GM19455 (cell line): ENCODE measurements around the gene TMSB10.
"Not testable (repeated sequence)": the region's sequence is repeated elsewhere in the genome, so short reads cannot be mapped to it uniquely, and the experiment has no call there.

Source experiments
- ATAC-seq: cut with Tn5 transposase; IDR thresholded peaks from one replicate; pipeline ENCODE4 v1.9.1; 2021; ENCODE audit not compliant: unreplicated experiment

Gene TMSB10

GRCh38 chr2:84900971-84901370, 4.5 kb upstream of the TMSB10 start:
- ATAC-seq, result no peak

DNA sequence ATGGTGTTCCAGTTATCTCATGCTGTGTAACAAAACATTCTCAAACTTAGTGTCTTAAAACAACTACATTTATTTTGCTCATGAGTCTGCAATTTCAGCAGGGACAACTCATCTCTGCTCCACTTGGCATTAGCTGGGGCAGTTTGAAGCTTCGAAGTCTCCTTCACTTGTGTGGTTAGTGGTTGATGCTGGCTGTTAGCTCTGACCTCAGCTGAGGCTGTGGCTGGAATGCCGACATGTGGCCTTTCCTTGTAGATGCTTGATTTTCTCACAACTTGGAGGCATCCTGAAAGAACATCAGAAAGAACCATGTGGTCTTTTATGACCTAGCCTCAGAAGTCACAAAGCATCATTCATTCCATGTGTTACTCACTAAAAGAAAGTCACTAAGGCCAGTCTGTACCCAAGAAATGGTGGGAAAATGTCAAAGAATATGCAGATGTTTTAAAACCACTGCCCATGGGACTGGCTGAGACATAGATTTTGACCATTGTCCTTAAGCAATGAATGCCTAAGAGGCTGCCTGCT, 3.8 kb upstream of the TMSB10 start:
- no peak for ATAC-seq

DNA sequence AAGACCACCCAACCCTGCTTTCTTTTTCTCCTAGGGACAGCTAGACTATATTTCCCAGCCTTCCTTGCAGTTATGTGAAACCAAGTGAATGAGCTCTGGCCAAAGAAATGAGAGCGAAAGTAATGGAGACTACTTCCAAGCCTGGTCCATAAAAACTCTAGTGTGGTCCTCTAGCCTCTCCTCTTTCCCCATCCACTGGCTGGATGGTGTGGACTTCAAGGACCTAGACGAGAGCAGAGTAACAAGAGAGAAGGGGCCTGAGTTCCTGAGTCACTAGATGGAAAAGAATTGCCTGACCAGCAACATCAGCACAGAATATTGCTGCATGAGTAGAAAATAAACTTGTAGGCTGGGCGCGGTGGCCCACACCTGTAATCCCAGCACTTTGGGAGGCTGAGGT, 2.9 kb upstream of the TMSB10 start:
- no peak for ATAC-seq

DNA sequence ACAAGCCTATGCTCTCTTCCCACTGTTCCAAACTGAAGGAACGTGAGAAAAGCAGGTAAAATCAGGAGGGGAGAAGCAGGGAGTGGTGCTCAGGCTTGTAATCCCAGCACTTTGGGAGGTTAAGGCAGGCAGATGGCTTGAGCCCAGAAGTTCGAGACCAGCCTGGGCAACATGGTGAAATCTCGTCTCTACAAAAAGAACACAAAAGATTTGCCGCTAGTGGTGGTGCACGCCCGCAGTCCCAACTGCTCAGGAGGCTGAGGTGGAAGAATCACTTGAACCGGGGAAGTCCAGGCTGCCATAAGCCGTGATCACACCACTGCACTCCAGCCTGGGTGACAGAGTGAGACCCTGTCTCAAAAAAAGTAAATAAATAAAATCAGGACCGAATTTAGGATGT, 1.3 kb upstream of the TMSB10 start:
- ATAC-seq, result no peak

DNA sequence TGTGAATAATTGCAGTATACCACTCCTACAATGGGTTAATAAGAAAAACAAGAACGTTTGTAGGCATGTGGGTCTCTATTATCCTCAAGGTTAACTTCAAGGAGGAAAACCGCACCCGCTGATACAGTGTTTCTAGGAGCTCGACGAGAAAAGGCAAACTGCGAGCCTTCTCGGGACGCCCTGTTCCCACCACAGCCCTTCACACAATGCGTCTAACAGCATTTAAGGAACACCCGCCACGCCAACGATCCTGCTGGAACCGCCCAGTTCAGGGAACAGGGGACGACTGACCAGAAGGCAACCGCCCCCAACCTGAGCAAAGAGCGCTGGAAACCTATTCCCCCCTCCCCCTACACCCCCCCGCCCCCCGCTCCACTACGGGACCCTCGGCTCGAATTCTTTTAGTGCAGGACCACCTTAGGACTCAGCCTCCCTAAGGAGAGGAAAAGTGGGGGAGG, 710 bp upstream of the TMSB10 start:
- no peak for ATAC-seq

- peak; percentile 31 for ATAC-seq
These were observed 848 bp downstream of the TMSB10 start for GRCh38 chr2:84906108-84906899.

GRCh38 chr2:84906900-84907714, 1.7 kb downstream of the TMSB10 start:
- ATAC-seq, result no peak

GRCh38 chr2:84908948-84909713, 3.7 kb downstream of the TMSB10 start:
- ATAC-seq, result no peak

- no peak for ATAC-seq
These were observed 5.8 kb downstream of the TMSB10 start for GRCh38 chr2:84911135-84911678.

DNA sequence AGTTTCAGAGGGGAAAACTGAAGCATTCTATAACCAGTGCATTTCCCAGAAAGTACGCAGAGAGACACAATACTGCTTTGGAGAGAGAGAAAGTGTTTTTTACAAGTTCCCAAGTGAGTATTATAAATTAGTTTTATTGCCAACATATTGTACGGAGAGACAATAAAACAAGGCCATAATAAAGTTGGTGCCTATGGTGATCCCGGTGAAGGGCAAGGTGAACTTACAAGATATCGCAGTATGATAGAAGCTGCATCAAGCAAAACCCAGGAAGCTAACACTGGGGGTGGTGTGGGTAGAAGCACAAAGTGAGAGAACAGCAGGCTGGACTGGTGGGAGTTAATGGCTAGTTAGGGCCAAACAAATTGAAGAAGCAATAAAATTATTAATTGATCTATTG, 7.5 kb downstream of the TMSB10 start:
- no peak for ATAC-seq

- no peak for ATAC-seq
These were observed 8.9 kb downstream of the TMSB10 start for GRCh38 chr2:84914334-84914733.

DNA sequence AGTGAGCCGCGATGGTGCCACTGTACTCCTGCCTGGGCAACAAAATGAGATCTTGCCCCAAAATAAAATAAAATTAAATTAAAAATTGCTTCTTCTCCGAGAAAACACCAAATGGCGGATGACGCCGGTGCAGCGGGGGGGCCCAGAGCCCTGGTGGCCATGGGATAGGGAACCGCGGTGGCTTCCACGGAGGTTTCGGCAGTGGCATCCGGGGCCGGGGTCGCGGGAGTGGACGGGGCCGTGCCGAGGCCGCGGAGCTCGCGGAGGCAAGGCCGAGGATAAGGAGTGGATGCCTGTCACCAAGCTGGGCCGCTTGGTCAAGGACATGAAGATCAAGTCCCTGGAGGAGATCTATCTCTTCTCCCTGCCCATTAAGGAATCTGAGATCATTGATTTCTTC, 10.2 kb downstream of the TMSB10 start:
- ATAC-seq, result not testable (repeated sequence)

GRCh38 chr2:84917821-84918220, 12.4 kb downstream of the TMSB10 start:
- not testable (repeated sequence) for ATAC-seq

- no peak for ATAC-seq
These were observed 13.0 kb downstream of the TMSB10 start for GRCh38 chr2:84918430-84918829.

DNA sequence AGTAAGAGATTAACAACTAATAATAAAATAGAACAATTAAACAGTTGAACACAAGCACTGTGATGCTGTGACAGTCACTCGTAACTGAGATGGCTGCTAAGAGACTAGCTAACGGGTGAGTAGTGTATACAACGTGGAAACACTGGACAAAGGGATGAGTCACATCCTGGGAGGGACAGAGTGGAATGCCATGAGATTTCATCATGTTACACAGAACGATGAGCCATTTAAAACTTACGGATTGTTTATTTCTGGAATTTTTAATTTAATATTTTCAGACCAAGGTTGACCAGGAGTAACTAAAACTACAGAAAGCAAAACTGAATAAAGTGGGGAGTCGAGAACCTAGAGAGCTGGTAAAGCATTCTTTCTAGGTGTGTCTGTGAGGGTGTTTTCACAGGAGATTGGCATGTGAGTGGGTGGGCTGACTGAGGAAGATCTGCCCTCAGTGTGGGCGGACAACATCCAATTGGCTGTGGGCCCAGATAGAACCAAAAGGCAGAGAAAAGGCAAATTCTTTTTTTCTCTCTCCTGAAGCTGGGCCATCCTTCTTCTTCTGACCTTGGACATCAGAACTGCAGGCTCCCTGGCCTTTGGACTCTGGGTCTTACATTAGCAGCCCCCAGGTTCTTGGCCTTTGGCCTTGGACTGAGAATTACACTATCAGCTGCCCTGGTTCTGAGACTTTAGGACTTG, 14.6 kb downstream of the TMSB10 start:
- peak; percentile 58 for ATAC-seq

DNA sequence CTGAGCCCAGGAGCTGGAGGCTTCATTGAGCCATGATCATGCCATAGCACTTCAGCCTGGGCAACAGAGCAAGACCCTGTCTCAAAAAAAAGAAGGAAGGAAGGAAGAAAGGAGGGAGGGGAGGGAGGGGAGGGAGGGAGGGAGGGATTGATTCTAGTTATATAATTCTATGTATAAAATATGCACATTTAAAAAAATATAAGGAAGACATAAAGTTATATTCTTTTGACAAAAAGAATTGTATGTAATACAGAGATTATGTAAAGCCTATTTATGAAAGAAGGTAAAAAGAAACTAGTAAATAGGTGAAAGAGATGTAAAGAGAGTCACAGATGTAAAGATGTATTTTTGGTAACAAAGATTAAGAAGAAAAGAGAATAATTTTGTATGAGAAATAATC, 17.6 kb downstream of the TMSB10 start:
- ATAC-seq, result no peak

GRCh38 chr2:84924173-84925106, 19.0 kb downstream of the TMSB10 start:
- ATAC-seq, result no peak

GRCh38 chr2:84925336-84925723, 19.9 kb downstream of the TMSB10 start:
- ATAC-seq, result no peak

DNA sequence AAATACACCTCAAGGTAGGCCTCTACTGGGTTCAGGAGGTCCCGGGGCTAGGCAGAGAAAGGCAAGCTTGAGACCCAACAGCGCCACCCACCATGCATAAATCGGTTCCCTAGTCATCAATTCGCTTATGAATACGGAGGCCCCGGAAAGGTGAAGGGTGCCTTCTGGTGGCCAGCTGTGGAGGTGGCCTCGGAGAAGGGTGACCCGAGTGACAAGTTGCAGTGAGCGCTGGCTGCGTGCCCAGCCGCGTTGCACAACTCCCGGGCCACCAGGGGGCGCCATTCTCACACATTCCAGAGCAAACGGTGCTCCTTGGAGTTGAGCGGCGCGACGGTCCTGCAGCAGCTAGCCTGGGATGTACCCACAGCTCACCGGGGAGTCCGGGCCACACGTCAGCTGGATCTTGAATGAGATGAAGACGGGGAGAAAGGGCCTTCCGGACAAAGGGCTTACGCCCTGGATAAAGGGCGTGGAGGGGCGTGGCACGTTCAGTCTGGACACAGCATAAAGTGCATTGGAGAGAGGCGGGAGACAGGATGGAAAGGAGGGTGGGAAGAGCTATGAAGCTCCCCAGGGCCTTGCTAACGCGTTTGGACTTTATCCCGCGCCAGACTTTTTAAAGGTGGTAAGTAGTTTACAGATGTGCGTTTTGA, 20.4 kb downstream of the TMSB10 start:
- peak; percentile 73 for ATAC-seq
